ENCODE data around the gene TM9SF3.

TM9SF3 gene

GRCh38 chr10:96473866-96474265 is 112.9 kb downstream of the TM9SF3 start:
- H3K9me3 ChIP-seq (ENCODE audit: control insufficient read depth, insufficient read depth, low read length), result no peaks in the 10 kb centered on the region
- H3K27me3 ChIP-seq (ENCODE audit: control insufficient read depth, insufficient read depth, low read length), result no peaks in the 10 kb centered on the region
- H3K36me3 ChIP-seq (ENCODE audit: control insufficient read depth, insufficient read depth, low read length), result no peaks in the 10 kb centered on the region
- DNase-seq (ENCODE audit: low read depth, low spot score), result no peak
- H3K27ac ChIP-seq (ENCODE audit: low read length), result no peak overlapping the region
- H3K4me1 ChIP-seq (ENCODE audit: control insufficient read depth, insufficient read depth, low read length), result 0 out of 2 replicates have a peak, but pooled peaks cover 2% of the 10 kb centered on the region
- WGBS (ENCODE audit: insufficient coverage, insufficient read length), result no CpG with 5 or more reads among the region's 9 CpGs
- H3K4me3 ChIP-seq (ENCODE audit: low read length), result no peak overlapping the region

- Histone ChIP-seq H3K36me3 (ENCODE audit: control insufficient read depth, insufficient read depth, low read length) (no peaks in the 10 kb centered on the region), H3K4me3 (ENCODE audit: low read length) (no peak overlapping the region), H3K9me3 (ENCODE audit: control insufficient read depth, insufficient read depth, low read length) (no peaks in the 10 kb centered on the region), H3K27me3 (ENCODE audit: control insufficient read depth, insufficient read depth, low read length) (no peaks in the 10 kb centered on the region; the same call in 1 of the 2 replicates), H3K4me1 (ENCODE audit: control insufficient read depth, insufficient read depth, low read length) (0 out of 2 replicates have a peak, but pooled peaks cover 2% of the 10 kb centered on the region), H3K27ac (ENCODE audit: low read length) (no peak overlapping the region)
- no CpG with 5 or more reads among the region's 4 CpGs for WGBS (ENCODE audit: insufficient coverage, insufficient read length)
- peak; percentile 67 for DNase-seq (ENCODE audit: low read depth, low spot score)
Observed at GRCh38 chr10:96470116-96470743, 116.6 kb downstream of the TM9SF3 start.

GRCh38 chr10:96468845-96469244 is 118.0 kb downstream of the TM9SF3 start:
- H3K27me3 ChIP-seq (ENCODE audit: control insufficient read depth, insufficient read depth, low read length), result no peaks in the 10 kb centered on the region; the same call in 1 of the 2 replicates
- H3K9me3 ChIP-seq (ENCODE audit: control insufficient read depth, insufficient read depth, low read length), result no peaks in the 10 kb centered on the region
- no CpG with 5 or more reads among the region's 5 CpGs for WGBS (ENCODE audit: insufficient coverage, insufficient read length)
- no peak overlapping the region for H3K27ac ChIP-seq (ENCODE audit: low read length)
- H3K4me3 ChIP-seq (ENCODE audit: low read length), result no peak overlapping the region
- H3K4me1 ChIP-seq (ENCODE audit: control insufficient read depth, insufficient read depth, low read length), result 0 out of 2 replicates have a peak, but pooled peaks cover 2% of the 10 kb centered on the region
- H3K36me3 ChIP-seq (ENCODE audit: control insufficient read depth, insufficient read depth, low read length), result no peaks in the 10 kb centered on the region
- no peak for DNase-seq (ENCODE audit: low read depth, low spot score)

All from iPS DF 6.9 (cell line).